ENCODE data around the gene HOXB5.

- TF ChIP-seq POLR2AphosphoS5 (IDR thresholded peaks at IDR 0.05; ENCODE audit: low read depth, low read length) = no peak
- TF ChIP-seq SIN3A (IDR thresholded peaks at IDR 0.05; ENCODE audit: borderline replicate concordance, insufficient read depth, low read length) = no peak
- TF ChIP-seq FOXP2 (optimal IDR thresholded peaks at IDR 0.05; ENCODE audit: borderline replicate concordance, extremely low read depth, extremely low read length, insufficient read depth) = no peak
- no peak for TF ChIP-seq TAF1 (IDR thresholded peaks at IDR 0.05; ENCODE audit: borderline replicate concordance, insufficient read depth, low read length)
- TF ChIP-seq, protein P1, sequence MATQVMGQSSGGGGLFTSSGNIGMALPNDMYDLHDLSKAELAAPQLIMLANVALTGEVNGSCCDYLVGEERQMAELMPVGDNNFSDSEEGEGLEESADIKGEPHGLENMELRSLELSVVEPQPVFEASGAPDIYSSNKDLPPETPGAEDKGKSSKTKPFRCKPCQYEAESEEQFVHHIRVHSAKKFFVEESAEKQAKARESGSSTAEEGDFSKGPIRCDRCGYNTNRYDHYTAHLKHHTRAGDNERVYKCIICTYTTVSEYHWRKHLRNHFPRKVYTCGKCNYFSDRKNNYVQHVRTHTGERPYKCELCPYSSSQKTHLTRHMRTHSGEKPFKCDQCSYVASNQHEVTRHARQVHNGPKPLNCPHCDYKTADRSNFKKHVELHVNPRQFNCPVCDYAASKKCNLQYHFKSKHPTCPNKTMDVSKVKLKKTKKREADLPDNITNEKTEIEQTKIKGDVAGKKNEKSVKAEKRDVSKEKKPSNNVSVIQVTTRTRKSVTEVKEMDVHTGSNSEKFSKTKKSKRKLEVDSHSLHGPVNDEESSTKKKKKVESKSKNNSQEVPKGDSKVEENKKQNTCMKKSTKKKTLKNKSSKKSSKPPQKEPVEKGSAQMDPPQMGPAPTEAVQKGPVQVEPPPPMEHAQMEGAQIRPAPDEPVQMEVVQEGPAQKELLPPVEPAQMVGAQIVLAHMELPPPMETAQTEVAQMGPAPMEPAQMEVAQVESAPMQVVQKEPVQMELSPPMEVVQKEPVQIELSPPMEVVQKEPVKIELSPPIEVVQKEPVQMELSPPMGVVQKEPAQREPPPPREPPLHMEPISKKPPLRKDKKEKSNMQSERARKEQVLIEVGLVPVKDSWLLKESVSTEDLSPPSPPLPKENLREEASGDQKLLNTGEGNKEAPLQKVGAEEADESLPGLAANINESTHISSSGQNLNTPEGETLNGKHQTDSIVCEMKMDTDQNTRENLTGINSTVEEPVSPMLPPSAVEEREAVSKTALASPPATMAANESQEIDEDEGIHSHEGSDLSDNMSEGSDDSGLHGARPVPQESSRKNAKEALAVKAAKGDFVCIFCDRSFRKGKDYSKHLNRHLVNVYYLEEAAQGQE (IDR thresholded peaks at IDR 0.05; ENCODE audit: insufficient read depth in 1 of 2, low read depth in 2 of 2, low read length in 2 of 2) = no peak
Measured at GRCh38 chr17:48551214-48551555, 42.4 kb downstream of the HOXB5 start.

All from PFSK-1 (cell line).